Peyer's patch (tissue), 4 donors: ENCODE results near the gene PFKL. TPM values are rescaled to one million over a fixed set of nuclear protein-coding genes. Genes with fewer than 3 reads are reported as not detected.

Experiments used
- DNase-seq, 3 donors: peaks; one replicate each; pipeline ENCODE4 v3.0.0-alpha.2; 2017 to 2019
- H3K27ac ChIP-seq, 4 donors: fragments of 200-600 bp; sonication (generic); one replicate each; pipeline ENCODE4 v1.5.1; 2016 to 2019
- H3K27me3 ChIP-seq, 2 donors: fragments of 200-600 bp; sonication (generic); one replicate each; pipeline ENCODE4 v1.5.1; 2019
- H3K36me3 ChIP-seq, 3 donors: fragments of 200-600 bp; sonication (generic); one replicate each; pipeline ENCODE4 v1.5.1; 2016 to 2019
- H3K4me1 ChIP-seq, 4 donors: fragments of 200-600 bp; sonication (generic); one replicate each; pipeline ENCODE4 v1.5.1; 2016 to 2019
- H3K4me3 ChIP-seq, 4 donors: fragments of 200-600 bp; sonication (generic); 1 replicate in 3 of 4; 2 replicates in 1 of 4; pipeline ENCODE4 v1.5.1; 2016 to 2019; ENCODE audit warnings: mild to moderate bottlenecking in 1 of 4
- H3K9me3 ChIP-seq, 4 donors: fragments of 200-600 bp; sonication (generic); one replicate each; pipeline ENCODE4 v1.5.1; 2016 to 2019; ENCODE audit warnings: mild to moderate bottlenecking in 1 of 4
- POLR2A ChIP-seq, 2 donors: fragments of 450-650 bp; IDR thresholded peaks; one replicate each; pipeline ENCODE4 v1.5.1; 2017; ENCODE audit warnings: antibody characterized with exemption in 2 of 2, mild to moderate bottlenecking in 2 of 2, moderate library complexity in 2 of 2
- total RNA-seq, 4 donors: library from RNA; depleted of rRNA; stranded (reverse); fragments of >200 nt; gene quantifications; one replicate each; pipeline ENCODE4 v1.1.0, GENCODE V29; 2016
- TF ChIP-seq, protein P1 (sequence below), 6 experiments: fragments of 450-650 bp in 4 of 6; fragments of 200-600 bp in 2 of 6; sonication (generic) in 1 of 6; IDR thresholded peaks; one replicate each; pipeline ENCODE4 v1.5.1; 2017 to 2019; ENCODE audit warnings: antibody characterized with exemption in 6 of 6, mild to moderate bottlenecking in 3 of 6, moderate library complexity in 1 of 6

The PFKL gene
- total RNA-seq, 4 donors from 2014 or later: 192 to 404 (median 274) TPM

DNA sequence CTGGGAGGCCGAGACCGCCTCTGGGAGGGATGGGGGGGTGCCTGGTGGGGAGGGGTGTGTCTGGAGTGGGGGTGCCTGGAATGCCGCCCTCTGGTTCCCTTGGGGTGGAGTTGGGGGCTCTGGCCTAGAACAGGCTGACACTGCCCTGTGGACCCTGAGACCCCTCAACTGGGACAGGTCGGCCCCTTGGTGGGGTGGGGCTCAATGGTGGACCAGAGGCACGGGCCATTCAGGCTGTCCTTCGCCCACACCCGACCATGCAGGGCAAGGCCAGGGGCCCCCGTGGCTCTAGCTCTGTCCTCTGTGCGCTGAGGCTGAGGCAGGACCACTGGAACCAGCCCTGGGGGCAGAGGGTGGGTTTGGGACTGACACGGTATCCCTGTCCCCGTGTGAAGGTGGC lies 14.7 kb downstream of the PFKL start:
- Histone ChIP-seq H3K4me1 (no peaks in the 10 kb centered on the region), H3K4me3 (no peak overlapping the region), H3K36me3 (peaks cover 0 to 99% (median 0%) of the 10 kb centered on the region in 3 donors), H3K9me3 (no peaks in the 10 kb centered on the region), H3K27ac (no peak overlapping the region), H3K27me3 (no peaks in the 10 kb centered on the region)
- TF ChIP-seq POLR2A (IDR thresholded peaks at IDR 0.05): no peak
- TF ChIP-seq, protein P1, sequence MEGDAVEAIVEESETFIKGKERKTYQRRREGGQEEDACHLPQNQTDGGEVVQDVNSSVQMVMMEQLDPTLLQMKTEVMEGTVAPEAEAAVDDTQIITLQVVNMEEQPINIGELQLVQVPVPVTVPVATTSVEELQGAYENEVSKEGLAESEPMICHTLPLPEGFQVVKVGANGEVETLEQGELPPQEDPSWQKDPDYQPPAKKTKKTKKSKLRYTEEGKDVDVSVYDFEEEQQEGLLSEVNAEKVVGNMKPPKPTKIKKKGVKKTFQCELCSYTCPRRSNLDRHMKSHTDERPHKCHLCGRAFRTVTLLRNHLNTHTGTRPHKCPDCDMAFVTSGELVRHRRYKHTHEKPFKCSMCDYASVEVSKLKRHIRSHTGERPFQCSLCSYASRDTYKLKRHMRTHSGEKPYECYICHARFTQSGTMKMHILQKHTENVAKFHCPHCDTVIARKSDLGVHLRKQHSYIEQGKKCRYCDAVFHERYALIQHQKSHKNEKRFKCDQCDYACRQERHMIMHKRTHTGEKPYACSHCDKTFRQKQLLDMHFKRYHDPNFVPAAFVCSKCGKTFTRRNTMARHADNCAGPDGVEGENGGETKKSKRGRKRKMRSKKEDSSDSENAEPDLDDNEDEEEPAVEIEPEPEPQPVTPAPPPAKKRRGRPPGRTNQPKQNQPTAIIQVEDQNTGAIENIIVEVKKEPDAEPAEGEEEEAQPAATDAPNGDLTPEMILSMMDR (IDR thresholded peaks at IDR 0.05): no peak
- no peak for DNase-seq

GRCh38 chr21:44315691-44316203 lies 15.9 kb downstream of the PFKL start:
- Histone ChIP-seq H3K36me3 (peaks cover 0 to 99% (median 0%) of the 10 kb centered on the region in 3 donors), H3K4me1 (no peaks in the 10 kb centered on the region), H3K9me3 (no peaks in the 10 kb centered on the region), H3K4me3 (no peak overlapping the region), H3K27ac (no peak overlapping the region), H3K27me3 (no peaks in the 10 kb centered on the region)
- DNase-seq: no peak
- no peak for TF ChIP-seq POLR2A (IDR thresholded peaks at IDR 0.05)
- TF ChIP-seq, protein P1 (IDR thresholded peaks at IDR 0.05): no peak

- no peak for TF ChIP-seq POLR2A (IDR thresholded peaks at IDR 0.05)
- TF ChIP-seq, protein P1 (IDR thresholded peaks at IDR 0.05): no peak
- H3K4me1 ChIP-seq: no peaks in the 10 kb centered on the region
- no peak for DNase-seq
- H3K27me3 ChIP-seq: no peaks in the 10 kb centered on the region
- no peaks in the 10 kb centered on the region for H3K9me3 ChIP-seq
- H3K27ac ChIP-seq: no peak overlapping the region
- peaks cover 0 to 99% (median 0%) of the 10 kb centered on the region in 3 donors for H3K36me3 ChIP-seq
- no peak overlapping the region for H3K4me3 ChIP-seq
Observed at GRCh38 chr21:44316277-44316900, 16.5 kb downstream of the PFKL start.

DNA sequence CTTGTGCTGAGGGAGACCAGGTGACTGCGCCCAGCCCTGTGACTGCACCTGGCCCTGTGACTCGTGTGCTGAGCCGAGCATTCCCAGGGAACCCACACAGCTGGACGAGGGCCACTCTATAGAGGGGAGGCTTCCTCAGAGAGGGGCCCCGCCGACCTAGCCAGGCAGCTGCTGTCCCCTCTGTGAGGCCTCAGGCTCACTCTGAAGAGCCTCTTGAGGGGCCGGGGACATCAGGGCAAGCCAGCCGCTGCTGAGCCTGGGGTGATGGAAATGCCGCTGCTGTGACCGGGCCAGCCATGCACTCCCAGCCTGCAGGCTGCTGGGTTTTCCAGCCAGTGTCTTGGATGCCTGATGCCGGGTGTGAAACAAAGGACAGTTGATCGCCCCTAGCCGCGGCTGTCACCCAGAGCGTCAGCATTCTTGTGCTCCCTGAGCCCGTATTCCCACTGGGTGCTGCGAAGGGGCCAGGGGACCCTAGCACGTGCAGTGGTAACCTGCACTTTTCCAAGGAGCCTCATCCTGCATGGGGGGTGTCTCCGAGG lies 17.5 kb downstream of the PFKL start:
- no peak for DNase-seq
- H3K4me3 ChIP-seq: no peak overlapping the region
- no peaks in the 10 kb centered on the region for H3K4me1 ChIP-seq
- H3K27me3 ChIP-seq: no peaks in the 10 kb centered on the region
- H3K27ac ChIP-seq: no peak overlapping the region
- TF ChIP-seq POLR2A (IDR thresholded peaks at IDR 0.05): no peak
- TF ChIP-seq, protein P1 (IDR thresholded peaks at IDR 0.05): no peak
- peaks cover 0 to 99% (median 0%) of the 10 kb centered on the region in 3 donors for H3K36me3 ChIP-seq
- H3K9me3 ChIP-seq: no peaks in the 10 kb centered on the region

GRCh38 chr21:44317871-44318270 lies 18.0 kb downstream of the PFKL start:
- H3K27ac ChIP-seq: no peak overlapping the region
- H3K27me3 ChIP-seq: no peaks in the 10 kb centered on the region
- H3K4me1 ChIP-seq: no peaks in the 10 kb centered on the region
- H3K4me3 ChIP-seq: no peak overlapping the region
- no peaks in the 10 kb centered on the region for H3K9me3 ChIP-seq
- DNase-seq: no peak
- peaks cover 0 to 99% (median 0%) of the 10 kb centered on the region in 3 donors for H3K36me3 ChIP-seq
- TF ChIP-seq, protein P1 (IDR thresholded peaks at IDR 0.05): no peak
- no peak for TF ChIP-seq POLR2A (IDR thresholded peaks at IDR 0.05)
